Hindlimb muscle (tissue), 1 donor: ENCODE data around the gene BCORL1. TPM values are rescaled to one million over a fixed set of nuclear protein-coding genes. Genes with fewer than 3 reads are reported as not detected.

Source experiments
- DNase-seq: peaks from one replicate; pipeline ENCODE4 v3.0.0-alpha.2; 2013
- polyA plus RNA-seq: library from polyadenylated mRNA; unstranded; fragments of 120-200 nt; gene quantifications from one replicate; pipeline ENCODE4 v1.2.1, GENCODE V29; 2013; ENCODE audit not compliant: insufficient read length

The BCORL1 gene
- polyA plus RNA-seq, 1 donor = 21.0 TPM

DNA sequence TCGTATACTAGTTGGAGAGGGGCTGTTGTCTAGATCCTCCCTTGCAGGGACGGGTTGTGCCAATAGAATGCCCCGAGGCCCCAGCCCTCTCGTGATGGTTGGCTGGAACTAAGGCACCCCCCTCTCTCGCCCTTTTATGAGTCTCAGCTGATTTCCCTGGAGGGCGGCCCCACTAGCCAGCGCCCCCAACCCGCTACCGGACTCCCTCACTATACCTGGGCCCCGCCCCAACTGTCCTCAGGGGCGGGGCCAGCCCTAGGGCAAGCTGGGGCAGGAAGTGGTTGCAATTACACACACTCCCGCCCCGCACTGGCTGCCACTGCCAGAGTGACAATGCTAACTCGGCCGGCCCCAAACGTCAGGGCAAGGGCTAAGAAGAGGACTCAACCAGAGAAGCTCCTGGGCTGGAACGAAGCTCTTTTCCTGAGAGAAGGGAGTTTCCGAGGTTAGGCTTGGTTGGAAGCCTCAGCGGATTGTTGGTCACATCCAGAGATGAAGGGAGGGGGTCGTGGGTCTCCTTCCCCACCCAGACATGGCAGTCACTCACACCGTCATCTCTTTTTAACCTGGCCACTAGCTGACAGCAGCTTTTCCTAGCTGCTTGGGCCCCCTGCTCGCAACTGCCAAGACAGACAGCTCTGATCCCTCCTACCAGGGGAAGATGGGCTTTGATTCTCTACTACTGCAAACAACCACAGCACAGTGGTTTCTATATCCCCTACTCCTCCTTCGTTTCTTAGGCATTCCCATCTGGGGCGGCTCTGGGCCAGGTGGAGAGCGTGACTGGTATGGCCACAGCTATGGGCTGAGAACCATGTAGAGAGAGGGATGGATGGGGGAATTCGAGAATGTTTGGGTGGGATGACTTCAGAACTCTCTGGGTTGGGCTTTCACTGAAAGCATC is 21.0 kb upstream of the BCORL1 start:
- DNase-seq = no peak

DNA sequence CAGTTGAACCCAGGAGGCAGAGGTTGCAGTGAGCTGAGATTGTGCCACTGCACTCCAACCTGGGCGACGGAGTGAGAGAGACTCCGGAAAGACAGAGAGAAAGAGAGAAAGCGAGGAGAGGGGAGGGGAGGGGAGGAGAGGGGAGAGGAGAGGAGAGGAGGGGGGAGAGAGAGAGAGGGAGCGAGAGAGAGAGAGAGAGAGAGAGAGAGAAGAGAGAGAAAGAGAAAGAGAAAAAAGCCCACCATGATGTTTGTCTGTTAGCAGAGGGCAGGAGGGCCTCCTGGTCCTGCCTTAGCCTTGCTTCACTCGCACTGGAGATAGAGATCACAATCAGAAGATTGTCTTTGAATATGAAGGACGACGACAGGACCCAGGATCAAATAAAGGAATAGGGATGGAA is 18.7 kb upstream of the BCORL1 start:
- no peak for DNase-seq

DNA sequence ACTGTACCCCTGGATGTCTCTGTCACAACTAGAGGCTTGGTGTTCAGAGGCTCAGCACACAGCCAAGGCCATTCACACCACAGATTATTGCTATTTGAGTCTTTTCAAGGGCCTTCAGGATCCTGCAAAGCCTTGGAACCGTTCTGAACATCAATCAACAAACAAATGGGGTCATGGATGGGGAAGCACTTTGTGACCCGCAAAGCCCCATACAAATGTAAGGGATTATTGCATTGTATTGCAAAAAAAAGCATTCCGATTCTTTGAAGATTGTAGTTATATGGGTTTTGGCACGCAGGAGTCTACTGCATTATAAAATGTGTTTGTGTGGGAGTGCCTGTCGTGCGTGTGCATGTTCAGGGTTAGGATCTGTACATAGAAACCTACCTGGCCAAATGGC is 17.3 kb upstream of the BCORL1 start:
- no peak for DNase-seq

DNA sequence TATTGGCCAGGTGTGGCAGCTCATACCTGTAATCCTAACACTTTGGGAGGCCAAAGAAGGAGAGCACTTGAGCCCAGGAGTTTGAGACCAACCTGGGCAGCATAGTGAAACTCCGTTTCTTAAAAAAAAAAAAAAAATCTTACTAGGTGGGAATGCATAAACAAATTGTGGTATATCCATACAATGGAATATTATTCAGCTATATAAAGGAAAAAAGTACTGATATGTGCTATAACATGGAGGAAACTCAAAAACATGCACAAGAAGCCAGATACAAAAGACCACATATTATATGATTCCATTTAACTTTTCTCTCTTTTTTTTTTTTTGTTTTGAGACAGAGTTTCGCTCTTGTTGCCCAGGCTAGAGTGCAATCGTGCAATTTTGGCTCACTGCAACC is 13.5 kb upstream of the BCORL1 start:
- DNase-seq = no peak

DNA sequence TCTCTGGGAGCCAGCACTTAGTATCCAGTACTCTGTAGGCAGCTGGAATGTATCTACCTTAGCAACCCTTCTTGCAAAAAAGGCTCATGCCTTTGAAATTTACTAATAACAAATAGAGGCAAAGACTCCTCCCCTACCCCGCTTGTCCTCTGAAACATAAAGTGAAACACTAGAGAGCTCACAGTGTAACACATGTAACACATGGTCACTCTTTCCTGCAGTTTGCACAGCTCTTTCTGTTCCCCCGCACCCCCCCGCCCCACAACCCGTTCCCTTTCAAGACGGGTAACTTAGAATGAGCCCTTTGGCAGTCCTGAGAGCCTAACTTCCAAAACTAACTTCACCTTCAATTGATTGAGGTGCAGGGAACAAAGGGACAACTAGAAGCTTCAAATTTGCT is 6.0 kb upstream of the BCORL1 start:
- no peak for DNase-seq

DNA sequence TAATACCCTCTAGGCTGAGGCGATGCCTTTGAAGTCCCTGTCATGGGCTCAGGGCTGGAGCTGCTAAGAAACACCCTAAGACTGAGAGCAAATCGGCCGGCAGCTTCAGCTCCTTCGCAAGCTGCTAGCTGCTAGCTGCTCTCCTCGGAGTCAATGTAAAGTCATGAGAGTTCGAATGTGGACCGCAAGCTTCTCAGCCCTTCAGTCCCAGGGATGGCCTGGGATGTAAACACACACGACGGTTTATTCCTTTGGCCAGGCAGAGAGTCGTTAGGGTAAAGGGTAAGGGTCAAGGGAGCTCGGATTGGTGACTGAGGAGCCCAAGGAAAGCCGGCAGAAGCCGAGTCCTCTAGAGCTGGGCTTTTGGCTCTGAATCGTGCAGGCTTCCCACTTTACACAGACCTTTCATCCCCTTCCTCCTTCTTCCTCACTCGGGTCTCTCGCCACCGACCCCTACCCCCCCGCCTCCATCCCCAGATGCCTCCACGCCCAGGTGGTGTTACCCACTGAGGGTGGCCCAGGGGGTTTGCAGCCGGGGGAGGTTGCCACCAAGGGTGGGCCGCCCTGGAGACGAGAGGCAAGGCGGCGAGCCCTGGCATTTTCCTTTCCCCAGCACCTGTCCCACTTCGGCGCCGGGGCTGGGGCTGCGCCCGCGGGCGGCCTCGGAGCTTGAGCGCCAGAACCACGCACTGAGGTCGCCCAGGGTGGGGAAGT is 3.1 kb upstream of the BCORL1 start:
- no peak for DNase-seq

- DNase-seq = no peak
These were observed 2.4 kb upstream of the BCORL1 start for GRCh38 chrX:129980001-129980401.

DNA sequence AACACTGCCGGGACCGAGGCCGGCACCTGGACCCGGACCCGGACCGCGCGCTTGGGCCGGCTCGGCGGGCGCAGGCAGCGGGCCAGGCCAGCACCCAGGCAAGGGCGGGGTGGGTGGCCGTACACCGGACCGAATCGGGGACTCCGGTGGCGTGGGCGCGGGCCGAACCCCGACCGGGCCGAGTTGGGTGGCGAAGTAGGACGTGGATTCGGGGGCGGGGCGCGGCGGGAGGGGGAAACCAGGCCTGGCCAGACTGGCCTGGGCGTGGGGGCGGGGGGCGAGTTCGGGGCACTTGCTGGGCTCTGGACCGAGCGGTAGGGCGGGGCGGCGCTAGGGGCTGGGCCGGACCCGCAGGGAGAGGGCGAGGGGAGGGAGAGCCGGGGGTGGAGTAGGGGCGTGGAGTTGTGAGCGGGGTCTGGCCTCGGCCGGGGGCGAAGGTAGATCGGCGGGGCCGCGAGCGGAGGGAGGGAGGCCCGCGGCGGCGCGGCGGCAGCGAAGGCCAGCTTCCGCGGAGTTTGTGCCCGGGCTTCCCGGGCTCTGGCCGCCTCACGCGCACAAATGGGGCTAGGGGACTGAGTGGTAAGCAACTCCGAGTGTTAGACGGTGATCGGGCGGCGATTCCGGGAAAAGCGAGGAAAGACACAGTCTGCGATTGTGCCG is 1.8 kb upstream of the BCORL1 start:
- DNase-seq = no peak

DNA sequence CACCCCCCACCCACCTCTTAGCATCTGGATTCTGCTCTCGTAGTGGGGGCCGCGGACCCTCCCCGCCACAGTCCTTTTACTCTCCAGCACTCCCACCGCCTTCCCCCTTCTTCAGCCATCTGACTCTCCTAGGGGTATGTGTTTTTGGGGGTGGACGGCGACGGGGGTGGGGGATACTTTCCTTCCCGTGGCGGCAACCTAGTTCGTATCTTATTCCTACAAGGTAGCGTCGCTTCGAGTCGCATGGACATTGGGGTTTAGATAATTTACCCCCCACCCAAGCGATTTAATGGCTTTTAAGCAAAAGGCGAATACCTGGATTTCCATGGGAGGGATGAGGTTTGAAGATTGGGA is 1.3 kb upstream of the BCORL1 start:
- no peak for DNase-seq

DNA sequence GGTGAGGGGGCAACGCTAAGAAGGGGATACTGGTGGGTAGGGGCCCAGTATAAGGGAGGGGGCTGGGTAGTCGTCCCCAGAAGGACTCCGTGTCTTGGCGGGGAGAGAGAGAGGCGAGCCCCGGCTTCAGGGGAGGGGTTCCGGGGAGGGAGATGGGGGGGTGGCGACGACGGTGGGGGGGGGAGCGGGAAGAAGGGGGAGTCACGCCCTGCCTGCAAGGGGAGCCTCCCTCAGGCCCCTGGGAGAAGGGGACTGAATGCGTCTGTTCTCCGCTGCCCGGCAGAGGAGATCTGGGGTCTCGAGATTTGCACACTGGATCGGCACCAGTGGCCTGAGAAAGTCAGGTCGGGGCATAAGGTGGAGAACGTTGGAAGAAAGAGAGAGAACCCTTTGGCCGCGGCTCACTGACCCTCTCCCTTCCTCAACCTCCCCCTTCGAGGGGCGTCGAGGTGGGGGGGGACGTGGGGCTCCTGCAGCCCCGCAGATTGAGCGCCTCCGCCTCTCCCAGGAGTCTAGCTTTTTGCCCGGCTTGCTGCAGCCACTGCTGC is 609 bp upstream of the BCORL1 start:
- DNase-seq = no peak

DNA sequence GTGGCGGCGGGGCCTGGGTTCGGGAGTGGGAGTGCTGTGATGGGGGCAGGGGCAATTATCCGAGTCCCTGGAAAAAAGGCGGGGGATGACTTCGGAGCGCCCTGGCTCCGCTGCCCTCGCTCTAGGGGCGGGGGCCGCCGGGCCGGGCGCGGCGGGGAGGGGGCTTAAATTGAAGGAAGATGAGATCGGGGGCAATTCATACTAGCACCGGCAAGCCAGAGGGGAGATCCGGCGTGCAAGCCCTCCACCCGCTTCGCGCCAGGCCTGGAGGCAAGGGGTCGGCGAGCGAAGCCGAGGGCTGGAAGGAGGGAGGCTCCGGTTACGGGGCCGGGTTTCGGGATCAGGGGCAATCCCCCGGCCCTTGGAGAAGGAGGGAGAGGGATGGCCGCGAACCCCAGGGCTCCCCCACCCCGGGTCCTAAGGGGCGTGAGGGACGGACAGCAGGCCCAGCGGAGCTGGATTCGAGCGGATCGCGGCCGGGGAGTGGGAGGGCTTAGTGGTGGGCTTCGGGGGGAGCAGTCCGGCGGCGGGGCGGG is 1.2 kb downstream of the BCORL1 start:
- DNase-seq = no peak

DNA sequence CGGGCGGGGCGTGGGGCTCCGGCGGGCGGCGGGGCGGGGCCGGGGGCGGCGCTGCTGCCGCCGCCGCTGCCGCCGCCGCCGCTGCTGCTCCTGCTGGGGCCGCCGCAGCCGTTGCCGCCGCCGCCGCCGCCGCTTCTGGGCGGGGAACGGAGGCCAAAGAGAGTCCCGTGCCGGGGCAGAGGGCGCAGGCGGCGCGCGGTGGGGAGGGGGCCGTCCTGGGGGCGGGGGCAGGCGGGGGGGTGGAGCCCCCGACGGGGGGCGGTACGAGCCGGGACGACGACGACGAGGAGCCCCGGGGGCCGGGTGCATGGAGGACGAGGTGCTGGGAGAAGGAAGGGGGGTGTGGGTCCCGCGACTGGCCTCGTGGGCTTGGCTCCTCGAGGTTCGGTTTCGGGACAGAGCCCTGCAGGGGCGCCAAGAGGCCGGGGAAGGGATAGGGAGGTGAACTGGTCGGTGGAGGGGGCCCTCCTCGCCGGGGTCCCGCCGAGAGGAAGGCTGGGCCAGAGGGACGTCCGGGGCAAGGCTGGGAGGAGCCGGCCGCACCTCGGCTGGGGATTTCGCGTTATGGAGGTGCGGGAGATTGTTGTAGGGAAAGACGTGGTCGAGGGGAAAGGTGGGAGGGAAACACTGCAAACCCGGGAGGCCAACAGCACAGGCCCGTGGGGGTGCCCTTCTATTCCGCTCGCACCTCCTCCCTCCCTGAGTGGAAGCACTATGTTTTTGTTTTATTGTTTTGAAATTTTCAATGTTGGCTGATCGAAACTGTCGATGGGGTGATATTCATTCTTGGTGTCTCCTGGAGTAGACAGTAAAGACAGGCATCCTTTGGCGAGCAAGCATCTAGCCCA is 1.9 kb downstream of the BCORL1 start:
- no peak for DNase-seq

DNA sequence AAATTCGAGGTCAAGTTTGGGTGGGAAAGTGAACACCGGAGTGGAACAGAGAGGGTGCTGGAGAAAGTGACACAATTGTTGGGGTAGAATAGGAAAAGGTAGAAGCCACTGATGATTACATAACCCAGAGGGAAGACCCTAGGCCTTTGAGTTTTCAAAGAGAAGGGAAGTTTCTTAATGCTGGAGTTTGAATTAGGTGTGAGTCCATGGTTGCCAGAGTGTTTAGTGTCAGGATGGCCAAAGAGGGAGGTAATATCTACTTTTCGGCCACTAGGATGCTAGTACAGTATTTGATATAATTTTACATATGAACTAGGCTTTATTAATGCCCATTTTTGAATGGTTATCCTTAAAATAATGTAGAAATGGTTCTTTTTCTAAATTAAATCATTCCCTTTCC is 5.4 kb downstream of the BCORL1 start:
- DNase-seq = no peak

- no peak for DNase-seq
These were observed 9.7 kb downstream of the BCORL1 start for GRCh38 chrX:129992181-129992580.

- no peak for DNase-seq
These were observed 13.7 kb downstream of the BCORL1 start for GRCh38 chrX:129996120-129996519.

DNA sequence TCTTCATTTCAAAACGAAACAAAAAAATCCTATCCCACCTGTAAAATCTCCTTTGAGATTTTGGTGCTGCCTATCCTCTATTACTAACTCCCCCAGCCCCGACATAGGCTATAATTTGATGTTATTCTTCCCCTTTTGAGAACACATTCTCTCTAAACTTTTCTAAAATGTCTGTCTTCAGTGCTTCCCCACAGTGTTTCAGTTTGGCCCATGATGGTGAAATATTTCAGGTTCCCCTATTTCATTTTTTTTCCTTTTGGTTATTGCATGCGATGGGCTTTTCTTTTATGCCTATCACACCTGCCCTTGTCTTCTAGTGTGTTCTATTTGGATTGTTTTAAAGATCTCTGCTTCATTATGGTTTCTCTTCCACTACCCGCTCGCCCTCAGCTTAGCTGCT is 14.7 kb downstream of the BCORL1 start:
- no peak for DNase-seq

- no peak for DNase-seq
These were observed 15.6 kb downstream of the BCORL1 start for GRCh38 chrX:129998021-129998420.

DNA sequence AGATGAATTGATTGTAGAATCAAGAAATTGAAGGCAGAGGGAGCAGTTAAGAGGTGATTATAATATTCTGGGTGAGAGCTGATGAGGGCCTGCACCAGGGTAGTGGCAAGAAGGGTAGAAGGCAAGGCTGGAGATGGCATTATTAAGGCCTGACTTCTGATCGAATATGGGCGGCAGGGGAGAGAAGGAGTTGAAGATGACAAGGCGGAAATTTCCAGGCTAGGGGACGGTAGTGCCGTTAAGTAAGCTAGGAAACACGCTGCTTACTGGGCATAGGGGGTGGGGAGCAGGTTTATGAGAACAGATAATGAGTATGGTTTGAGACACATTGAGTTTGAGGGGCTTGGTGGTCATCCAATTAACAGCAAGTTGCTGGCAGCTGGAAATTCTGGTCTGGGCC is 19.5 kb downstream of the BCORL1 start:
- no peak for DNase-seq

DNA sequence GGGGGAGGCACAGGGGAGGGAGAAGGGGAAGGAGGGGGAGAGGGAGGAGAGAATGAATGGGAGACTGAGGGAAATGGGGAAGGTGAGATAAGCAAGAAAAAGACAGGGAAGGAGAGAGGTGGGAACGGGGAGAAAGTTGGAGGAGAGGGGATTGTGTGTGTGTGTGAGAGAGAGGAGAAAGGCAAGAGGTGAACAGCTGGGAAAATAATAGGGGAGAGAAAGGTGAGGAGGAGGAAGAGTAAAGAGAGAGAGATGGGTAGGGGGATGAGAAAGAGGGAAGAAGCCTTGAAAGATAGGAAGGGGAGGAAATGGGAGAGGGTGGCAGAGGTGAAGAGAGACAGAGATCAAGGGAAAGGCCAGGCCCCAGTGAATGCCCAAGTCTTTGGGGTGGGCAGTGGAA is 20.1 kb downstream of the BCORL1 start:
- no peak for DNase-seq

- no peak for DNase-seq
These were observed 22.8 kb downstream of the BCORL1 start for GRCh38 chrX:130005089-130005807.

DNA sequence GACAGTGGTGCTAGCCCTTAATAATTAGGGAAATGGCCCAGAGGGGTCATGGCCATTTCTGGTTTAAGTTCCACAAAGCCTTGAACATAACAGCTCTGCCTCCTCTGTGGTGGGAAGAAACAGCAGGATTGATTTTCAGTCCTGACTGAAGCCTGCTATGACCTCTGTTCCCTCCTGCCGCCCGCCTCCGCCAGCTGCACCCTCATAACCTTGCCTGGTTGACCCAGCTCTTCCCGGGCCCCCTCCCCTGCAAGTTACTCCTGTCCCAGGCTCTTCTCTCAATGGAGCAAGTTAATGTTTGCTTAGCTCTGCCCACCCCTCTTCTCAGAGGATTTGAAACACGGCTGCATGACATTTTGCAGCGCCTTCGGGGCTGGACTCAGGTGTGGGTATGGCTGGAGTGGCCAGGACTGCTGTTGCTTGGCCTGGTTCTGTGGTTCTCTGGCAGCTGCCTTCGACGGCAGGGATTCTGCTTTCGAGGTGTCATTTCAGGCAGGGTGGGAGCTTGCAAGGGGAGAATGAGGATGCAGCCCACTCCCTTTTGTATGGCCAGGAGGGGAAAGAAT is 27.3 kb downstream of the BCORL1 start:
- DNase-seq = no peak
